ENCODE measurements around the gene MAPKAPK3.

The MAPKAPK3 gene

GRCh38 chr3:50617096-50617791 lies at the start of gene MAPKAPK3:
Gene MAPKAPK3 (plus strand): TSS chr3:50617151. CDS start chr3:50617566, 415 bp downstream.
- Histone ChIP-seq H3K4me3 (replicated peaks; ENCODE audit: low read depth, low read length) (peak within 1 kb of the TSS; percentile 74), H3K27me3 (replicated peaks; ENCODE audit: control insufficient read depth, insufficient read depth, low read length) (no peaks in the 10 kb centered on the region), H3K36me3 (ENCODE audit: control insufficient read depth, insufficient read depth, low read length) (no peaks in the 10 kb centered on the region)
- TF ChIP-seq CTCF (IDR thresholded peaks at IDR 0.05; ENCODE audit: insufficient read depth, low read length, poor library complexity, severe bottlenecking) = peak; percentile 2
- no peak for DNase-seq (ENCODE audit: extremely low read depth, insufficient read length)

- no peak for TF ChIP-seq CTCF (IDR thresholded peaks at IDR 0.05; ENCODE audit: insufficient read depth, low read length, poor library complexity, severe bottlenecking)
- H3K4me3 ChIP-seq (replicated peaks; ENCODE audit: low read depth, low read length) = peak within 1 kb of the TSS; percentile 97
- DNase-seq (ENCODE audit: extremely low read depth, insufficient read length) = peak; percentile 95
- no peaks in the 10 kb centered on the region for H3K27me3 ChIP-seq (replicated peaks; ENCODE audit: control insufficient read depth, insufficient read depth, low read length)
- no peaks in the 10 kb centered on the region for H3K36me3 ChIP-seq (ENCODE audit: control insufficient read depth, insufficient read depth, low read length)
These were observed 49.4 kb upstream of the MAPKAPK3 start, which contains the start of gene C3orf18 for GRCh38 chr3:50567386-50568167. Gene C3orf18 (minus strand): TSS chr3:50567747. CDS start chr3:50565699, 2,048 bp downstream.

- TF ChIP-seq CTCF (IDR thresholded peaks at IDR 0.05; ENCODE audit: insufficient read depth, low read length, poor library complexity, severe bottlenecking) = no peak
- peak within 1 kb of the TSS; percentile 97 for H3K4me3 ChIP-seq (replicated peaks; ENCODE audit: low read depth, low read length)
- peak; percentile 93 for DNase-seq (ENCODE audit: extremely low read depth, insufficient read length)
- H3K27me3 ChIP-seq (replicated peaks; ENCODE audit: control insufficient read depth, insufficient read depth, low read length) = no peaks in the 10 kb centered on the region
- peaks cover 6% of the 10 kb centered on the region for H3K36me3 ChIP-seq (ENCODE audit: control insufficient read depth, insufficient read depth, low read length)
These were observed 47.8 kb upstream of the MAPKAPK3 start, which contains the start of gene HEMK1 for GRCh38 chr3:50568947-50569749. Gene HEMK1 (plus strand): TSS chr3:50569522. CDS start chr3:50571105, 1,583 bp downstream.

- Histone ChIP-seq H3K4me3 (replicated peaks; ENCODE audit: low read depth, low read length) (no peak overlapping the region), H3K36me3 (ENCODE audit: control insufficient read depth, insufficient read depth, low read length) (peaks cover 10% of the 10 kb centered on the region), H3K27me3 (replicated peaks; ENCODE audit: control insufficient read depth, insufficient read depth, low read length) (no peaks in the 10 kb centered on the region)
- no peak for DNase-seq (ENCODE audit: extremely low read depth, insufficient read length)
- TF ChIP-seq CTCF (IDR thresholded peaks at IDR 0.05; ENCODE audit: insufficient read depth, low read length, poor library complexity, severe bottlenecking) = no peak
These were observed 46.3 kb upstream of the MAPKAPK3 start for GRCh38 chr3:50570508-50571279.

- DNase-seq (ENCODE audit: extremely low read depth, insufficient read length) = no peak
- no peak overlapping the region for H3K4me3 ChIP-seq (replicated peaks; ENCODE audit: low read depth, low read length)
- no peaks in the 10 kb centered on the region for H3K27me3 ChIP-seq (replicated peaks; ENCODE audit: control insufficient read depth, insufficient read depth, low read length)
- TF ChIP-seq CTCF (IDR thresholded peaks at IDR 0.05; ENCODE audit: insufficient read depth, low read length, poor library complexity, severe bottlenecking) = no peak
- H3K36me3 ChIP-seq (ENCODE audit: control insufficient read depth, insufficient read depth, low read length) = peaks cover 10% of the 10 kb centered on the region
These were observed 45.5 kb upstream of the MAPKAPK3 start for GRCh38 chr3:50571486-50571885.
